SH-SY5Y (cell line): ENCODE measurements around the gene MINK1.

Experiments used
- GATA2 ChIP-seq: IDR thresholded peaks from 2 replicates; pipeline ENCODE4 v1.6.1; 2011; ENCODE audit warnings: mild to moderate bottlenecking, low read depth, low read length
- GATA3 ChIP-seq: IDR thresholded peaks from 2 replicates; pipeline ENCODE4 v1.6.1; 2011; ENCODE audit warnings: low read depth, mild to moderate bottlenecking, low read length, moderate library complexity

The MINK1 gene

GRCh38 chr17:4833178-4833940 lies at the start of gene MINK1:
TSS of gene MINK1 (plus strand) at chr17:4833340. CDS start at chr17:4833584, 244 bp downstream.
- TF ChIP-seq GATA3: no peak
- TF ChIP-seq GATA2: peak; percentile 31; the same call in 1 of the 2 replicates

- TF ChIP-seq GATA2 (no peak), GATA3 (no peak)
These were observed 47.6 kb upstream of the MINK1 start for GRCh38 chr17:4785311-4786105.

GRCh38 chr17:4786106-4786511 lies 47.0 kb upstream of the MINK1 start, which contains the start of gene VMO1:
TSS of gene VMO1 (minus strand) at chr17:4786364. CDS start at chr17:4786352, 12 bp downstream.
- no peak for TF ChIP-seq GATA3
- peak; percentile 73 for TF ChIP-seq GATA2

DNA sequence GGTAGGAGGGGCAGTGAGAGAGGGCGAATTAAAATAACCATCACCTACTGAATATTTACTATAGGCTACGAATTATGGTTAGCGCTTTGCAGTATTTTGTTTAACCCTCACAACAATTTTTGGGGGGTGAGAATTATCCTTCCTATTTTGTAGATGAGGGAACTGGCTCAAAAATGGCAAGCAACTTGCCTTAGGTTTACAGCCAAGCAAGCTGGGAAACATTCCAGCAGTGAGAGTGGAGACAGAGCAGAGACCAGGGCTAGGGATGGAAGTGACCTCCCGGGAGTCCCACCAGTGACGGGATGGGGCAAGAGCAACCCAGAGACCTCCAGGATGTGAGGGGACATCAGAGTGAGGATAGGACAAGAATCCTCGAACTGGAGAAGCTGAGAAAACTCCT lies 46.6 kb upstream of the MINK1 start:
- no peak for TF ChIP-seq GATA3
- TF ChIP-seq GATA2: no peak

GRCh38 chr17:4788159-4788806 lies 44.9 kb upstream of the MINK1 start:
- no peak for TF ChIP-seq GATA3
- no peak for TF ChIP-seq GATA2

DNA sequence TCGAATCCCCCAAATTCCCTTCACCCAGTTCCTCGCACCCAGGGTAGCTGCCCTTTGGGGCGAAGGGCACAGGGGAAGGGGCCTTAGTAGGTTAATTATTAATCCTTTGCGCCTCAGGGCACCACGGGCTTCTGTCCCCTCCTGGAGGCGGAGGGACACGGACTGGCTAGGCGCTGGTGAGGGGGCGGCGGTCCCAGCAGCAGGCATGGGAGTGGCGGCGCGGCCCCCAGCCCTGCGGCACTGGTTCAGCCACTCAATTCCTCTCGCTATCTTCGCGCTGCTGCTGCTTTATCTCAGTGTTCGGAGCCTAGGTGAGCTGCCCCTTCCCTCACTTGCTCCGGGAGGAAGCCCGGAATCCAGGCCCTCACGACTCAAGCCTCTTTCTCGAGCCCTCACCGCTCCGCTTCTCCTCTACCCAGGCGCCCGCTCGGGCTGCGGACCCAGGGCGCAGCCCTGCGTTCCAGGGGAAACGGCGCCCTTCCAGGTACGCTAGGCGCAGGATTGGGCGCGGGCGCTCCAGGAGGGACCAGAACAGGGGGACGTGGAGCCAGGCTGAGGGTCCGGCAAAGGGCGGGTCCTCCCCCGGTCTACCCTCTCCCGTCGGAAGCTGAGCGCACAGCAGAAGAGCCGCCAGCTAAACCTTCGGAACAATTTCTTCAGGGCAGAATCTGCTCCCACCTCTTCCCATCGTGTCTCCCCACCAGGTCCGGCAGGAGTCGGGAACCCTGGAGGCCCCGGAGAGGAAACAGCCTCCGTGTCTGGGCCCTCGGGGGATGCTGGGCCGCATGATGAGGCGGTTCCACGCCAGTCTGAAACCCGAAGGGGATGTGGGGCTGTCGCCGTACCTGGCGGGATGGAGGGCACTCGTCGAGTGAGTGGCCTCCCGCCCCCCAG lies 44.1 kb upstream of the MINK1 start, which contains the start of gene GLTPD2:
GLTPD2 (plus strand) TSS at position 158 of the 894 bp plus-strand sequence; CDS start at position 206, 48 bp downstream.
- TF ChIP-seq GATA3 (no peak), GATA2 (no peak)

GRCh38 chr17:4789701-4789950 lies 43.5 kb upstream of the MINK1 start:
- no peak for TF ChIP-seq GATA2
- TF ChIP-seq GATA3: no peak

DNA sequence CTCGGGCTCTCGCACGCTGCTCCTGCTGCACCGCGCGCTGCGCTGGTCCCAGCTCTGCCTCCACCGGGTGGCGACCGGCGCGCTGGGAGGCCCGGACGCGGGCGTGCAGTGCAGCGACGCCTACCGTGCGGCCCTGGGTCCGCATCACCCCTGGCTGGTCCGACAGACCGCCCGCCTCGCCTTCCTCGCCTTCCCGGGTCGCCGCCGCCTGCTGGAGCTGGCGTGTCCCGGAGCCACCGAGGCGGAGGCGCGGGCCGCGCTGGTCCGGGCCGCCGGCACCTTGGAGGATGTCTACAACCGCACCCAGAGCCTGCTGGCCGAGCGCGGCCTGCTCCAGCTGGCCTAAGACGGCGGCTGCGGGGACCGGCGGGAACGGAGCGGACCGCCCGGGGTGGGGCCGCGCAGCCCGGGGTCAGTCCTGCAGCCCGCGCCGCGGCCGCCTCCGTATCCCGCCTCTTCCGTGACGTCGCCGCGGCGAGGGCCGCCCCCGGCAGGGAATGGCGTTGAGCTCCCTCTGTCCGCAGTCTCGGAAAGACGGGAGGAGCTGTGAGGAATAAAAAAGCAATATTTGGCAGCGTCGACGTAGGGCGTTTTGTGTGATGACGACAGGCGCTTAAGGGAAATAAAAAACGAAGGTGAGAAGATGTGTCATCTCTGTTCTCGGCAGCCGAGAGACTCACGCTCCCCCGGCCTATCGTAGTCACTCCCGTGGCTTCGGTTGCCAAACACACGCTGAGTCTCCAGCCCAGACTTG lies 43.0 kb upstream of the MINK1 start:
- no peak for TF ChIP-seq GATA2
- TF ChIP-seq GATA3: no peak

DNA sequence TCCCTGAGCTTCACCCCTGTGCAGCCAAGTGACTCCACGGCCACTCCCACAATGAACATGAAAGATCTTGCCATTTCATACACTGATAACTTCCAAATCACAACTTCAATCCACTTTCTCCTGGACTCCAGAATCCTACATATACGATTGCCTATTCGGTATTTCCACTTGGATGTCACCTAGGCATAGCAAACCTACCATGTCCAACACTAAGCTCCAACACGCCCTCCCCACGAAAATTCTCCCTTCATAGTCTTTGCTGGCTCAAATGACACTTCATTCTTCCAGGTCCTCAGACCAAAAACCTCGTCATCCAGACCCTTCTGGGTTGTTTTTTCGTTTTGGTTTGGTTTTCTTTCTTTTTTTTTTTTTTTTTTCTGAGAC lies 42.4 kb upstream of the MINK1 start:
- TF ChIP-seq GATA2 (no peak), GATA3 (no peak)

DNA sequence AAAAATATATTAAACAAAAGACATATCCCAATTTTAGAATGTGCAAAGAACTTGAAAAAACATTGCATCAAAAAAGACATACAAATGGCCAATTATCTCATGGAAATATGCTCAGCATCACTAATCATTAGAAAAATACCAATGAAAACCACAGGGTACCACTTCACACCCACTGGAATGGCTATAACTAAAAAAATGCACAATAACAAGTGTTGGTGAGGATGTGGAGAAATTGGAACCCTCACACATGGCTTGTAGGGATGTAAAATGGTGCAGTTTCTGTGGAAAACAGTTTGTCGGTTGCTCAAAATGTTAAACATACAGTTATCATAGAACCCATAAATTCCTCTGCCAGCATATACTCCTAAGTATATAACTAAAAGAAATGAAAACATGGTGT lies 38.0 kb upstream of the MINK1 start:
- TF ChIP-seq GATA3 (no peak), GATA2 (no peak)

DNA sequence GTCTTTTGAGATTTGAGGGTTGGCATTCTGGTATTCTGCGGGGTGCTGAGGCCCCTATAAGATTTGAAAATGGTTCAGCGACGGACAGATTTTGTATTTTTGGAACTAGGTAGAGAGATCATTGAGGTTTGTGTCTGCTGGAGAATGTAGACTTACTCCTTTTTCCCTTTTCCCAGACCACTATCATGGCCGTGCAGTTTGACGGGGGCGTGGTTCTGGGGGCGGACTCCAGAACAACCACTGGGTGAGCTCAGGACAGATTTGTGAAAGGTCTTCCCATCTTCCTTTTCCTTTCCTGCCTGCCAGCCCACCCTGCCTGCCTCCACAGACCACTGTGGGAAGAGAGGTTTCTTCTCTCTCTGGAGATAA lies 36.6 kb upstream of the MINK1 start:
- no peak for TF ChIP-seq GATA2
- TF ChIP-seq GATA3: no peak

GRCh38 chr17:4800462-4801196 lies 32.5 kb upstream of the MINK1 start:
- no peak for TF ChIP-seq GATA2
- no peak for TF ChIP-seq GATA3

DNA sequence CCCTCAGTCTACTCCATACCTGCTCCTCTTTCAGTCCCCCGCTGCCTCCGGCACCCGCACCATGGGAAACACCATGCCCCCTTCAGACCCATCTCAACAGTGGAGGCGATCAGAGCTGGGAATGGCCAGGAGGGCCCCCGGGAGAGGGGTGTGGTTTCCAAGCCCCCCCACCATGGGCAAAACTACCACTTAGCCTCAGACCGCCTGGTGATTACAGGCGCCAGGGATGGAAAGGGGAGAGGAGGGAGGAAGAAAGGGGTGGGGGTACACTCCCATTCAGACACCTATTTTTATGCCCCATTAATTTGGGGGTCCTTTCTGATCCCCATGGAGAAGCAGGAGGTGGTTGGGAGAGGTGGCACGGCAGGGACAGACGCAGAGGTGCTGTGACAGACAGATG lies 30.9 kb upstream of the MINK1 start, which contains the start of gene C17orf114:
C17orf114 (minus strand) TSS at position 101 of the 400 bp plus-strand sequence.
- TF ChIP-seq GATA2: no peak
- TF ChIP-seq GATA3: no peak
